IMR-90 (cell line): Measurements from ENCODE around the gene PLXDC1.

Experiments used
- BHLHE40 ChIP-seq: fragments of 150-350 bp; IDR thresholded peaks from 2 replicates; pipeline ENCODE4 v1.6.1; 2016; ENCODE audit warnings: mild to moderate bottlenecking, low read depth, low read length
- CTCF ChIP-seq: conservative IDR thresholded peaks from 2 replicates; pipeline ENCODE4 v1.5.1; 2012; ENCODE audit warnings: mild to moderate bottlenecking, low read depth, low read length, improper control_type of control experiment
- ELK1 ChIP-seq: fragments of 150-350 bp; IDR thresholded peaks from 2 replicates; pipeline ENCODE4 v1.6.1; 2016; ENCODE audit warnings: low read depth, mild to moderate bottlenecking, low read length, moderate library complexity, borderline replicate concordance
- MAFK ChIP-seq: IDR thresholded peaks from 2 replicates; pipeline ENCODE4 v1.6.1; 2012; ENCODE audit warnings: low read depth, low read length, improper control_type of control experiment
- MAZ ChIP-seq: IDR thresholded peaks from 2 replicates; pipeline ENCODE4 v1.6.1; 2012; ENCODE audit warnings: low read depth, mild to moderate bottlenecking, low read length, improper control_type of control experiment, moderate library complexity, borderline replicate concordance
- NFE2L2 ChIP-seq: fragments of 150-350 bp; IDR thresholded peaks from 2 replicates; pipeline ENCODE4 v1.6.1; 2016; ENCODE audit warnings: low read depth, mild to moderate bottlenecking, low read length
- POLR2A ChIP-seq: IDR thresholded peaks from 2 replicates; pipeline ENCODE4 v1.6.1; 2012; ENCODE audit warnings: mild to moderate bottlenecking, low read depth, low read length
- RFX5 ChIP-seq: IDR thresholded peaks from 2 replicates; pipeline ENCODE4 v1.8.0; 2012; ENCODE audit warnings: low read depth, mild to moderate bottlenecking, low read length, moderate library complexity

DNA sequence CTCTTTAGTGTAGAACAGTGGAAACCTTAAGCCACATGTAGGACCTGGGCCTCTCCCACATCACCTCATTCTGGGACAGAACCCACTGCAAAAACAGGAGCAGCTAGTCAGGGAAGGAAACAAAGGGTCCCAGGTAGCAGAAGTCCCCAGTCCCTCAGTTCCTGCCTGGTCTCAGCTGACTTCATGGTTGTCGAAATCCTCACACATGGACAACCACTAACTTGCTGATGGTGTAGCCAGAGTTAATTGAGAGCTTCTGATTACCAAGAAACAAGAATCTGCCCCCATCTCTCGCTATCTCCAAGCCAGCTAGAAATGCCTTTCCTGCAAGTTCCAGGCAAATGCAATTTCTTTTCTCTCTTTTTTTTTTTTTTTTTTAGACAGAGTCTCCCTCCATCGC is 18.1 kb upstream of the PLXDC1 start:
- TF ChIP-seq POLR2A (no peak), CTCF (no peak), NFE2L2 (no peak), MAFK (no peak), MAZ (no peak), BHLHE40 (no peak), RFX5 (no peak), ELK1 (no peak)
